HG03457 (cell line): ENCODE results near the gene MAP3K3.

ENCODE experiments used
- ATAC-seq: cut with Tn5 transposase; IDR thresholded peaks from one replicate; pipeline ENCODE4 v1.9.1; 2021; ENCODE audit warnings: moderate number of reproducible peaks; ENCODE audit not compliant: unreplicated experiment

Gene MAP3K3

GRCh38 chr17:63649813-63650212 lies 27.6 kb downstream of the MAP3K3 start:
- ATAC-seq = no peak

- ATAC-seq = no peak
Measured at GRCh38 chr17:63652106-63652505, 29.9 kb downstream of the MAP3K3 start.

GRCh38 chr17:63653050-63653449 lies 30.8 kb downstream of the MAP3K3 start:
- no peak for ATAC-seq

DNA sequence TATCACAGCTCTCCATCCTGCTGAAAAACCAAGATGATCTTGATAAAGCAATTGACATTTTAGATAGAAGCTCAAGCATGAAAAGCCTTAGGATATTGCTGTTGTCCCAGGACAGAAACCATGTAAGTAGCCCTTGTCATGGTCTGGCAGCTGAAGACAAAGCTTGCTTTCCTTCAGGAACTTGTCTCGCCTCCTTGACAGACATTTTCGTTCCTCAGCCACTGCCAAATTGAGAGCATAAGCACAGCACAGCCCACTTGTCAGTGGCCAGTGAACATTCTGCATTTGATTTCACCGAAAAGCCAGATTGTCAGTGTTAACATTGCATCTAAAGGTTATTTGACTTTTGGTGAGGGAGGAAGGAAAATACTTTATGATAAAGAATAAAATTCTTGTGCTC lies 35.6 kb downstream of the MAP3K3 start:
- no peak for ATAC-seq

DNA sequence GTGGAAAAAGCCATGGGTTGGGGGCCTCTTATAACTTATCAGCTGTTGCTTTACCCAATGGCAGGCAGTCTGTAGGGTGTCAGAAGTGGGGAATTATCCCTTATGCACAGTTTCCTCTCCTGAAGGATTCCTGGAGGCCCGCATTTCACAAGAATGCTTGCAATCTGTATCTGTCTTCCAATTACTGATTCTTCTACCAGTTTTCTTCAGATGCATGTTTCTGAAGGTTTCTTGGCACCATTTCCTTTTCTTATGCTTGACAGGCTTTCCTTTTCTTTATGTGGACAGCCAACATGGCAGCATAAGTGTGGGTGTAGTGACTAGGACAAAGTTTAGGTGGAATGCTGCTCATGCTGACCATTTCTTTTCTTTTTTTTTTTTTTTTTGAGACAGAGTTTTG lies 36.1 kb downstream of the MAP3K3 start:
- no peak for ATAC-seq

DNA sequence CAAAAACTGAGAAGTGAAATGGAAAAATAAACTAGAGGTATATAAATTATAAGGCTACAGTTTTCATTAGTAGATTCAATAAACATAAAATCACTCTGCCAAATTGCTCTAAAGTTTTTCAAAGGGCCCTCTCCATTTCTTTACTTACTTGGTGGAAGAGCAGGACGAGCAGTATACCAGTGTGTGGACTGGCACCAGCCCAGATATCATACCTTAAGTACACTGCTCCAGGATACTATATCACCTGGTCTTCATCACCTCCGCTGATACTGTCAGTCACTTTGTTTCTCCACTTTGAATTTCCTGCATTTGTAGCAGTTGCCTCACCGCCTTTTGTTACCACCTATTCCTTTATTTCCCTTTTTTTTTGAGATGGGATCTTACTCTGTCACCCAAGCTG lies 37.6 kb downstream of the MAP3K3 start:
- no peak for ATAC-seq

- ATAC-seq = no peak
Measured at GRCh38 chr17:63665527-63666214, 43.5 kb downstream of the MAP3K3 start.

GRCh38 chr17:63672856-63673255 lies 50.6 kb downstream of the MAP3K3 start:
- ATAC-seq = no peak

- ATAC-seq = no peak
Measured at GRCh38 chr17:63675231-63675606, 53.0 kb downstream of the MAP3K3 start.

GRCh38 chr17:63675607-63676546 lies 53.7 kb downstream of the MAP3K3 start:
- ATAC-seq = no peak

DNA sequence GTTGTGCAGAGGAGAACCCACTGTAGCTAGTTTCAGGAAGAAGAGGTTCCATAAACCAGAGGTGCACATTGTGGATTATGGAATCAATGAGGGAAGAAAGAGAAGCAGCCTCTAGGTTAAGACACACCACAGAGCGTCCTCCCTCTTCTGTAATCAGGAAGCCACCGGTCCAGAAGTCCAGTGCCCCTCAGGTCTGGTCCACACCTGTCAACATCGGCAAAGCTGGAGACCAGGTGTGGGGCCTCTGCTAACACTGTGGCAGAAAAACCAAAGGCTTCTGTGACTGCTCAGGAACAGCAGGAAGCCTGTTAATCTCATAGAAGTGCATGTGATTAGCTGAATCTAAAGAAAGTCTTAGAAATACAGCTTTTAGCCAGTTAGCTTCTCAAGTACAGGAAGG lies 54.4 kb downstream of the MAP3K3 start:
- ATAC-seq = no peak

- no peak for ATAC-seq
Measured at GRCh38 chr17:63679214-63679613, 57.0 kb downstream of the MAP3K3 start.

DNA sequence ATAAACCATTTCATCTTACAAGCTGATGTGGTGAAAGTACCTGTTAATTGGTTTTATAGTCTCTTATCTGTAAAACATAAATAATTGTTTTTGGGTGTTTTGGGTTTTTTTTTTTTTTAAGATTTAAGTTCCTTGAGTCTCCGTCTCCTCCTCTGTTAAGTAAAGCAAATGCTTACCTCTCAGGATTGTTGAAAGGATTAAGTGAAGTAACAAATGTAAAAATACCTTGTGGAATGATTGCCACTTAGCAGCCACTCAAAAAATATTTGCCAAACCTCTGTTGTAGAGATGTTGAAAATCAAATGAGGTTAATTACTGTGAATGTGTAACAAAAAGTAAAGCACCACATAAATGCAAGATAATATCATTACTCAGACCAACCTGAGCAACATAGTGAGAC lies 58.5 kb downstream of the MAP3K3 start:
- no peak for ATAC-seq

DNA sequence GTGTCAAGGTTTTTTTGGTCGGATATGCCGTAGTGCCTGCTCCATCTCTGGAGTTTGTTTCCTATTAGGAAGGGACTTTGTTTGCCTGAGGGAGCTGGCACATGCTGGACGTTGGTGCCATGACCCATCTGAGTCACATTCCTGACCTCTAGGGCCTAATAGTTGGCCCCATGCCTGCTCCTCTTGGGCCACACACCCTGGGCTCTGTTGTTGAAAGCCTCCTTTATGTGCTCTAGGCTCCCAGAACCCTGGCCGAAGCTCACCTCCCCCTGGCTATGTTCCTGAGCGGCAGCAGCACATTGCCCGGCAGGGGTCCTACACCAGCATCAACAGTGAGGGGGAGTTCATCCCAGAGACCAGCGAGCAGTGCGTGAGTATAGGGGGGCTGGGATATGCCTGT lies 59.3 kb downstream of the MAP3K3 start:
- ATAC-seq = no peak

DNA sequence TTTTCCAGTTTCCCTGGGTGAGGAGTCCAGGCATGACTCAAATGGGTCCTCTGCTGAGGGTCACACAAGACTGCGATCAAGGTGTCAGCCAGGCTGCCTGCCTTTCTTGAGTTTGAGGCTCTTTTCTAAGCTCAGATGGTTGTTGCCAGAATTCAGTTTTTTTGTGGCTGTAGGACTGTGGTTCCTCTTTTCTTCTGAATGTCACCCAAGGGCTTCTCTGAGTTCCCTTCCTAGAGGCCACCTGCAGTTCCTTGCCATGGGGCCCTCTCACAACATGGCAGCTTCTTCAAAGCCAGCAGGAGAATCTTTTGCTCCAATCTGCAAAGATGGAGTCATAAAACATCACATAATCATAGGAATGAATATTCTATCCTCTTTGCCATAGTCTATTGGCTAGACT lies 60.2 kb downstream of the MAP3K3 start:
- ATAC-seq = no peak

- ATAC-seq = no peak
Measured at GRCh38 chr17:63682981-63683380, 60.8 kb downstream of the MAP3K3 start.

GRCh38 chr17:63685041-63685440 lies 62.8 kb downstream of the MAP3K3 start:
- ATAC-seq = no peak

GRCh38 chr17:63685578-63685977 lies 63.4 kb downstream of the MAP3K3 start:
- ATAC-seq = no peak

- no peak for ATAC-seq
Measured at GRCh38 chr17:63686138-63686685, 64.0 kb downstream of the MAP3K3 start.

DNA sequence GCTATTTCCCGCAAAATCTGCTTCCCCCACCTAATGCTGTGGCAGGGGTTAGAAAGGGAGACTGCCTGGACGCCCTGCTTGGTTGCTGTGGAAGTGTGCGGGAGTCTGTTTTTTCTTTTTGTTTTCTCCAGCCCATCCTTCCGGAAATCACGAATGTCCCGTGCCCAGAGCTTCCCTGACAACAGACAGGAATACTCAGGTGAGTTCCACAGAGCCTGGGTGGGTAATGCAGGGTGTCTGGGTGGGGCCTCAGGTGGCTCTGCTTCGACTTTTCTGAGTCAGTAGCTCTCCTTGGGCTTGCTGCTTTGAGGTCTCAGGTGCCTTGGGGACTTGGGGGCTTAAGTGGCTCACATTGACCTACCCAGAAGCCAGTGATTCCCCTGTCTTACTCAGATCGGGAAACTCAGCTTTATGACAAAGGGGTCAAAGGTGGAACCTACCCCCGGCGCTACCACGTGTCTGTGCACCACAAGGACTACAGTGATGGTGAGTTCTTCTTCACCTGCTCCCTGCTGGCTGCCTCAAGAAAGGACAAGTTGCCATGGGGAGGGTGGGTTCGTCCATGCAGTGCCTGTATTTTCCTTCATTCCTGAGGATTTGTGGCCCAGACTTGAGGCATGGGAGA lies 66.3 kb downstream of the MAP3K3 start:
- ATAC-seq = no peak

- ATAC-seq = no peak
Measured at GRCh38 chr17:63689479-63689878, 67.3 kb downstream of the MAP3K3 start.
